ENCODE measurements around the gene HOXB5.

Gene HOXB5

GRCh38 chr17:48616717-48617470 is 23.3 kb upstream of the HOXB5 start:
- DNase-seq (ENCODE audit: low read depth in 2 of 3, low spot score in 1 of 3): no peak

- no peak for DNase-seq (ENCODE audit: low read depth in 2 of 3, low spot score in 1 of 3)
Observed at GRCh38 chr17:48615963-48616716, 22.6 kb upstream of the HOXB5 start.

GRCh38 chr17:48615047-48615962 is 21.7 kb upstream of the HOXB5 start, which contains the start of gene HOXB8:
Gene HOXB8, minus strand, starts transcription at chr17:48615292. Its CDS starts 588 bp downstream, at chr17:48614704.
- no peak for DNase-seq (ENCODE audit: low read depth in 2 of 3, low spot score in 1 of 3)

- no peak for DNase-seq (ENCODE audit: low read depth in 2 of 3, low spot score in 1 of 3)
Observed at GRCh38 chr17:48613862-48614694, 20.5 kb upstream of the HOXB5 start.

GRCh38 chr17:48612854-48613691 is 19.5 kb upstream of the HOXB5 start:
- DNase-seq (ENCODE audit: low read depth in 2 of 3, low spot score in 1 of 3): no peak

- DNase-seq (ENCODE audit: low read depth in 2 of 3, low spot score in 1 of 3): no peak
Observed at GRCh38 chr17:48612456-48612853, 18.9 kb upstream of the HOXB5 start.

- no peak for DNase-seq (ENCODE audit: low read depth in 2 of 3, low spot score in 1 of 3)
Observed at GRCh38 chr17:48611681-48612455, 18.3 kb upstream of the HOXB5 start.

GRCh38 chr17:48611213-48611612 is 17.6 kb upstream of the HOXB5 start:
- no peak for DNase-seq (ENCODE audit: low read depth in 2 of 3, low spot score in 1 of 3)

- peak in 2 of 3 donors; percentile 61 to 70 for DNase-seq (ENCODE audit: low read depth in 2 of 3, low spot score in 1 of 3)
Observed at GRCh38 chr17:48610282-48611211, 17.0 kb upstream of the HOXB5 start, which contains the start of gene HOXB7. Gene HOXB7, minus strand, starts transcription at chr17:48611017. Its CDS starts 99 bp downstream, at chr17:48610918.

GRCh38 chr17:48609759-48610281 is 16.2 kb upstream of the HOXB5 start:
- DNase-seq (ENCODE audit: low read depth in 2 of 3, low spot score in 1 of 3): no peak

- no peak for DNase-seq (ENCODE audit: low read depth in 2 of 3, low spot score in 1 of 3)
Observed at GRCh38 chr17:48609033-48609432, 15.5 kb upstream of the HOXB5 start.

- DNase-seq (ENCODE audit: low read depth in 2 of 3, low spot score in 1 of 3): no peak
Observed at GRCh38 chr17:48608494-48608834, 14.9 kb upstream of the HOXB5 start.

GRCh38 chr17:48606892-48607614 is 13.5 kb upstream of the HOXB5 start:
- no peak for DNase-seq (ENCODE audit: low read depth in 2 of 3, low spot score in 1 of 3)

- no peak for DNase-seq (ENCODE audit: low read depth in 2 of 3, low spot score in 1 of 3)
Observed at GRCh38 chr17:48605991-48606891, 12.7 kb upstream of the HOXB5 start.

GRCh38 chr17:48605409-48605919 is 11.9 kb upstream of the HOXB5 start:
- no peak for DNase-seq (ENCODE audit: low read depth in 2 of 3, low spot score in 1 of 3)
